Spleen (tissue), 7 donors: Measurements from ENCODE around the gene NOP56.
"Not testable (repeated sequence)": the region's sequence is repeated elsewhere in the genome, so short reads cannot be mapped to it uniquely, and the experiment has no call there.

Source experiments
- POLR2AphosphoS5 ChIP-seq, 3 donors: sonication (generic); formaldehyde crosslinking; IDR thresholded peaks; one replicate each; pipeline ENCODE4 v1.5.1; 2017; ENCODE audit warnings: antibody characterized with exemption in 3 of 3
- TF ChIP-seq, protein P1 (sequence below), 11 experiments: fragments of 200-600 bp in 7 of 11; fragments of 450-650 bp in 4 of 11; sonication (generic) in 4 of 11; IDR thresholded peaks in 8 of 11; conservative IDR thresholded peaks in 3 of 11; 1 replicate in 7 of 11; 2 replicates in 4 of 11; pipeline versions ENCODE4 v1.4.0 to v1.8.0; 2016 to 2021; ENCODE audit warnings: antibody characterized with exemption in 11 of 11, inconsistent platforms in 4 of 11, mild to moderate bottlenecking in 1 of 11
- donor health status: DM: no; HTN: no; CAD: no; lungs with moderate emphysema.
- donor health status: DM: no; HTN: no; CAD: no.
- donor health status: DM: no; HTN: no; CAD: no.

DNA sequence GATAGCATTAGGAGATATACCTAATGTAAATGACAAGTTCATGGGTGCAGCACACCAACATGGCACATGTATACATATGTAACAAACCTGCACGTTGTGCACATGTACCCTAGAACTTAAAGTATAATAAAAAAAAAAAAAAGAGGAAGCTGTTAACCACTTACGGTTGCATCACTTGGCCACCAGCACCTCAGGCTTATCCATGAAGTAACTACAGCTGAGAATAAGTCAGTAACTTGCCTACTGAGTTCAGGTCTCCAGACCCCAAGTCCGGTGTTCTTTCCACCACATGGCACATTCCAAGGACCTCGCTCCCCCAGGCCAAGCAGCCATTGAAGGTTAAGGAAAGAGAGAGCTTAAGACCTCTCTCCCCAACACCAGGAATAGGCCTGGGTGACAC lies 32.4 kb downstream of the NOP56 start:
- TF ChIP-seq POLR2AphosphoS5 (IDR thresholded peaks at IDR 0.05), result not testable (repeated sequence)
- TF ChIP-seq, protein P1, sequence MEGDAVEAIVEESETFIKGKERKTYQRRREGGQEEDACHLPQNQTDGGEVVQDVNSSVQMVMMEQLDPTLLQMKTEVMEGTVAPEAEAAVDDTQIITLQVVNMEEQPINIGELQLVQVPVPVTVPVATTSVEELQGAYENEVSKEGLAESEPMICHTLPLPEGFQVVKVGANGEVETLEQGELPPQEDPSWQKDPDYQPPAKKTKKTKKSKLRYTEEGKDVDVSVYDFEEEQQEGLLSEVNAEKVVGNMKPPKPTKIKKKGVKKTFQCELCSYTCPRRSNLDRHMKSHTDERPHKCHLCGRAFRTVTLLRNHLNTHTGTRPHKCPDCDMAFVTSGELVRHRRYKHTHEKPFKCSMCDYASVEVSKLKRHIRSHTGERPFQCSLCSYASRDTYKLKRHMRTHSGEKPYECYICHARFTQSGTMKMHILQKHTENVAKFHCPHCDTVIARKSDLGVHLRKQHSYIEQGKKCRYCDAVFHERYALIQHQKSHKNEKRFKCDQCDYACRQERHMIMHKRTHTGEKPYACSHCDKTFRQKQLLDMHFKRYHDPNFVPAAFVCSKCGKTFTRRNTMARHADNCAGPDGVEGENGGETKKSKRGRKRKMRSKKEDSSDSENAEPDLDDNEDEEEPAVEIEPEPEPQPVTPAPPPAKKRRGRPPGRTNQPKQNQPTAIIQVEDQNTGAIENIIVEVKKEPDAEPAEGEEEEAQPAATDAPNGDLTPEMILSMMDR (IDR thresholded peaks at IDR 0.05 in 8 of 11, conservative IDR thresholded peaks at IDR 0.05 in 3 of 11), result not testable (repeated sequence)
